Measurements from ENCODE around the gene CD300LG.

GRCh38 chr17:43808076-43808475, 38.9 kb upstream of the CD300LG start:
- no peak for TF ChIP-seq CTCF (conservative IDR thresholded peaks at IDR 0.05 in 1 of 2, IDR thresholded peaks at IDR 0.05 in 1 of 2; ENCODE audit: low read depth in 1 of 2, low read length in 2 of 2)
- TF ChIP-seq EZH2 (IDR thresholded peaks at IDR 0.05; ENCODE audit: low read length, missing control alignments), result no peak

Data from fibroblast of lung (primary cell).